Measurements from ENCODE around the gene PIEZO1. TPM values are rescaled to one million over a fixed set of nuclear protein-coding genes. Genes with fewer than 3 reads are reported as not detected.

The PIEZO1 gene
- polyA plus RNA-seq, 1 donor, result 92.9 TPM

DNA sequence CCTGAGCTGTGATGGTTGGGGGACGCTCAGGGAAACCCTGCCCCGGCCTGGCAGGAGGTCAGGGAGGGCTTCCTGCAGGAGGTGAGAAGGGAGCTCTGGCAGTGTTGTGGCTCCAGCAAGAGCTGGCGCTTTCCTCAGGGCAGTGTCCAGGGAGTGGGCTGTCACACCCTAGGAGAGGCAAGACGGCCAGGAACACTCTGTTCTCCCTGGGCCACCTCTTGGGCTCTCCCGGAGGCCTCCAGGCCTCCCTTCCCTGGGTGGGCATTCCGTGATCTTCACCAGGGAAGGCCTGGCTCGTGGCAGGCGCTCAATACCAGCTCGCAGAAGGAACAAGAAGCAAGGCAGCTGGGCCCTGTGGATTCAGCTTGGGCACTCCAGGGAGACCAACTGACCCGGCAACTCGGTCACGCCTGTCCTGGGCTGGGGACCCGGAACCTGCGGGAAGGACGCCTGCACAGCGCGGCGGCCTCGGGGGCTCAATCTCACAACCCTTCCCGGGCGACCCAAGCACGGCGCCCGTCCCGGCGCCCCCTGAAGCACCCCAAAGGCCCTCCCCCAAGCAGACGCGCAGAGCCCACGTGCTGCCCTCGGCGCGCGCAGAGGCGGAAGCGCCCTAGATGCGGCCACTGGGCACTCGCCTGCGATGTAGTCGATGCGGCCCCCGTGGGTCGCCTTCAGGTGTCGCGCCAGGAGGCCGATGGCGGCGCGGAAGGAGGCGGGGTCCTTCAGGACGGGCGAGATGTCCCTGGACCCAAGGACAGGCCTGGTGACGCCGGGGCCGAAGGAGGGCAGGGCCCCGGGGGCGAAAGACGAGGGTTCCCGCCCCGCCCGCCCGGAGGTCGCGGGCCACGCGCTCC lies 26.1 kb upstream of the PIEZO1 start:
- H3K27ac ChIP-seq (ENCODE audit: low read length), result peak overlapping the region; percentile 95
- DNase-seq, result peak; percentile 86 to 92
- peaks cover 2% of the 10 kb centered on the region for H3K9me3 ChIP-seq (ENCODE audit: control insufficient read depth, low read depth, low read length)
- H3K27me3 ChIP-seq (ENCODE audit: control insufficient read depth, insufficient read depth, low read length), result no peaks in the 10 kb centered on the region
- H3K36me3 ChIP-seq (ENCODE audit: control insufficient read depth, insufficient read depth, low read length), result peaks cover 34% of the 10 kb centered on the region
- no CpG with 5 or more reads among the region's 65 CpGs for WGBS (ENCODE audit: insufficient coverage, low lambda C conversion rate)
- H3K4me3 ChIP-seq (ENCODE audit: low read length), result peak overlapping the region; percentile 76
- peaks cover 32% of the 10 kb centered on the region for H3K4me1 ChIP-seq (ENCODE audit: control insufficient read depth, insufficient read depth, low read length)

DNA sequence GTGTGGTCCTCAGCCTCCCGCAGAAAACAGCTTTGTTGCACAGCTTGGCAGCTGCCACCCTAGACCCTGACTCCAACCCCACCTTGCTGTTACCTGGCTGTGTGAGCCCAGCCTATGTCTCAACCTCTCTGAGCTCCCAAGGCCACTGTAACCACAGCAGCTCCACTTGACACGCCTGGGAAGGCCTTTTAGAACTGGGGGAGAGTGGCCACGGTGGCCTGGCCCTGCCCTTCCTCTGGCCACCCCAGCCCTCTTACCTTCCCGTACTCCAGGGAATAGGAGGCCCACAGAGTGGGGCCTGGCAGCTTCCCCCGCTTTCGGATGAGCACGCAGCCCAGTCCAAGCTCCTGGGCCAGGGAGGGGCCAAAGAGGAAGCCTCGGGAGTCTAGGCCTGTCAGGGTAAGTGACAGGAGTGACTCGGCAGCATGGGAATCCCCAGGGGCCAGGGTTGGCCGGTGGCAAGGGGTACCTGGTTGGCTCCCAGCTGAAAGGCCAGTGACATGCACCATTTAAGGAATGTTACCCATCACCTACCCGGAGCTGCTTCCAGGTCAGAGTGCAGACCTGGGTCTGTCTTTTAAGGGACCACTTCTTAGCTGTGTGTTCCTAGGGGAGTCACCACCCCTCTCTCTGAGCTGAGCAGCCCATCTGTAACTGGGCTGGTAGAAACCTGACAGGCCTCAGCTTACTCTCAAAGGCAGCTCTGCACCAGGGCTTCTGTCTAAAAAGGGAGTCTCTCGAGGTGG lies 25.3 kb upstream of the PIEZO1 start:
- peaks cover 2% of the 10 kb centered on the region for H3K9me3 ChIP-seq (ENCODE audit: control insufficient read depth, low read depth, low read length)
- H3K27me3 ChIP-seq (ENCODE audit: control insufficient read depth, insufficient read depth, low read length), result no peaks in the 10 kb centered on the region
- H3K4me3 ChIP-seq (ENCODE audit: low read length), result peak overlapping the region; percentile 76
- WGBS (ENCODE audit: insufficient coverage, low lambda C conversion rate), result no CpG with 5 or more reads among the region's 12 CpGs
- no peak for DNase-seq
- H3K36me3 ChIP-seq (ENCODE audit: control insufficient read depth, insufficient read depth, low read length), result peaks cover 41% of the 10 kb centered on the region
- H3K4me1 ChIP-seq (ENCODE audit: control insufficient read depth, insufficient read depth, low read length), result peaks cover 32% of the 10 kb centered on the region
- H3K27ac ChIP-seq (ENCODE audit: low read length), result peak overlapping the region; percentile 95

DNA sequence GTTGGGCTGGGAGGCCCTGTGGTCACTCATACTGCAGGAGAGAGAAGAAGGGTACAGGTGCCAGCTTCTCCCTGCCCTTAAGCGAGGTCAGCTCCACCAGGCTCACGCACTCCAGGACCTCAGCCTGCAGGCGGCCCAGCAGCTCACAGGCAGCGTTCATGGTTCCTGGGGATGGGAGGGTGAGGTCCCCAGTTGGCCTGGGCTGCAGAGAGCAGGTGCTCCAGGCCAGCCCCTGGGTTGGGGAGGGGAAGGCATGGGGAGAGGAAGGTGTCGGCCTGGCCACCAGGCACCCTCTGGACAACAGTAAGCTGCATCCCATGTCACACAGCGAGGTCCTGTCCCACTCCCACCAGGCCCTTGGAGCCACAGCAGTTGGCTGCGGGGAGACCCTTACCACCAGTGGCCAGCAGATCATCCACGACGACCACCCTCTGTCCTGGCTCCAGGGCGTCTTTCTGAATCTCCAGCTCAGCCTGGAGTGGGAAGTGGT lies 24.7 kb upstream of the PIEZO1 start:
- no CpG with 5 or more reads among the region's 10 CpGs for WGBS (ENCODE audit: insufficient coverage, low lambda C conversion rate)
- Histone ChIP-seq H3K9me3 (ENCODE audit: control insufficient read depth, low read depth, low read length) (peaks cover 4% of the 10 kb centered on the region), H3K4me3 (ENCODE audit: low read length) (no peak overlapping the region), H3K4me1 (ENCODE audit: control insufficient read depth, insufficient read depth, low read length) (peaks cover 38% of the 10 kb centered on the region), H3K36me3 (ENCODE audit: control insufficient read depth, insufficient read depth, low read length) (peaks cover 45% of the 10 kb centered on the region), H3K27me3 (ENCODE audit: control insufficient read depth, insufficient read depth, low read length) (no peaks in the 10 kb centered on the region), H3K27ac (ENCODE audit: low read length) (no peak overlapping the region)
- no peak for DNase-seq

DNA sequence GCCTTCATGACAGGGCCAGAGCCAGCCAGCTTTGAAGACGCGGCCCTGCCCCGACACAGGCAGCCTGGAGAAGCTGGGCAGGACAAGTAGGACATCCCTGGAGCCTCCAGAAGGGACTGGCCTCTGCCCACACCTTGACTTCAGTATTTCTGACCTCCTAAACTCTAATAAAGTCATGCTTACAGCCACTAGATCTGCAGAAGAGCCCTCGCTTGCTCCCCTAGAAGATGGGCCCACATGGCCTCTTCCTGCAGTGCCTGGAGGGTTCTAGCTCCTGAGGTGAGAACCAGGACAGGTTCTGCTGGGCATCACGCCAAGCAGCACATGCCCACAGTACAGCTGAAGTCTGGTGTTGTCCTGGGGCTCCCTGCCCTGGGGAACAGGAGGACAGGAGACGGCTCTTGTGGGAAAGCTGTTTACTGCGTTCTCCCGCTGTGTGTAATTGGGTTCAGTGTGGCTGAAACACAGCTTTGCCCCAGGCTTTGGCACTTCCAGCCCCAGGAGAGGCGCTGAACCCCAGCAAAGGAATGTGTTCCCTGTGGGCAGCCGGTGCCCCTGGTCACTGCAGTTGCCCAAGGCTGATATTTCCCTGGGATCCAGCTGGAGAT lies 24.2 kb upstream of the PIEZO1 start:
- DNase-seq, result no peak
- no CpG with 5 or more reads among the region's 10 CpGs for WGBS (ENCODE audit: insufficient coverage, low lambda C conversion rate)
- H3K4me3 ChIP-seq (ENCODE audit: low read length), result no peak overlapping the region
- no peaks in the 10 kb centered on the region for H3K27me3 ChIP-seq (ENCODE audit: control insufficient read depth, insufficient read depth, low read length)
- H3K4me1 ChIP-seq (ENCODE audit: control insufficient read depth, insufficient read depth, low read length), result peaks cover 44% of the 10 kb centered on the region
- H3K27ac ChIP-seq (ENCODE audit: low read length), result no peak overlapping the region
- H3K9me3 ChIP-seq (ENCODE audit: control insufficient read depth, low read depth, low read length), result peaks cover 7% of the 10 kb centered on the region
- peaks cover 45% of the 10 kb centered on the region for H3K36me3 ChIP-seq (ENCODE audit: control insufficient read depth, insufficient read depth, low read length)

DNA sequence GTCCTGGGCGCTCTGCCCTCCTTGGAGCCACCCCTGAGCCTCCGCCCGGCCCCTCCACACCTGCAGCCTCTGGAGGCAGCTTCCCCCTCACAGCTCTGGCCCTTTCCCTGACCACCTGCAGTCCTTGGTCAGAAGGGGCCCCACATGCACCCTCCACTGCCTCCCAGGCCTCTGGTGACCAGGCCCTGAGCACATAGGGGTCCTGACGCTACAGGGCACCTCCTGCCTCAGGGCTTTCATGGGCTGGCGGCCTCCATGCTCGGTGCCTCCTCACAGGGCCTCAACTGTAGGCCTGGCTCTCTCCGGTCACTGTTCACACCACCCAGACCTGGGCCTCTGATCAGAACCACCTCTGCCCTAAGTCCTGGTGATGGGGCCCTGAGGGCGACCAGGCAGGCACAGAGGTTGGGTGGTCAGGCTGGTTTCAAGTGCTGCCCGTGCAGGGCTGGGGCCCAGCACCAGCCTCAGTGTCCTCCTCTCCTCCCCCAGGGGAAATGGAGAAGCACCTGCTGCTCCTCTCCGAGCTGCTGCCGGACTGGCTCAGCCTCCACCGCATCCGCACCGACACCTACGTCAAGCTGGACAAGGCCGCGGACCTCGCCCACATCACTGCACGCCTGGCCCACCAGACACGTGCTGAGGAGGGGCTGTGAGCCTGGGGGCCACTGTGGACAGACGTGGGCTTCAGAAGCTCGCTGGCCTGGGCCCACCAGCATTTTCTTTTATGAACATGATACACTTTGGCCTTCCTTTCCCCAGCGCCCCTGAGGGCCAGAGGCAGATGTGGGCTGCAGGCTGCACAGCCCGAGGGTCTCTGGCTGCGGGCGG lies 22.8 kb upstream of the PIEZO1 start:
- no CpG with 5 or more reads among the region's 26 CpGs for WGBS (ENCODE audit: insufficient coverage, low lambda C conversion rate)
- Histone ChIP-seq H3K36me3 (ENCODE audit: control insufficient read depth, insufficient read depth, low read length) (peaks cover 45% of the 10 kb centered on the region), H3K4me3 (ENCODE audit: low read length) (no peak overlapping the region), H3K4me1 (ENCODE audit: control insufficient read depth, insufficient read depth, low read length) (peaks cover 34% of the 10 kb centered on the region), H3K27me3 (ENCODE audit: control insufficient read depth, insufficient read depth, low read length) (no peaks in the 10 kb centered on the region), H3K9me3 (ENCODE audit: control insufficient read depth, low read depth, low read length) (peaks cover 5% of the 10 kb centered on the region), H3K27ac (ENCODE audit: low read length) (no peak overlapping the region)
- no peak for DNase-seq

DNA sequence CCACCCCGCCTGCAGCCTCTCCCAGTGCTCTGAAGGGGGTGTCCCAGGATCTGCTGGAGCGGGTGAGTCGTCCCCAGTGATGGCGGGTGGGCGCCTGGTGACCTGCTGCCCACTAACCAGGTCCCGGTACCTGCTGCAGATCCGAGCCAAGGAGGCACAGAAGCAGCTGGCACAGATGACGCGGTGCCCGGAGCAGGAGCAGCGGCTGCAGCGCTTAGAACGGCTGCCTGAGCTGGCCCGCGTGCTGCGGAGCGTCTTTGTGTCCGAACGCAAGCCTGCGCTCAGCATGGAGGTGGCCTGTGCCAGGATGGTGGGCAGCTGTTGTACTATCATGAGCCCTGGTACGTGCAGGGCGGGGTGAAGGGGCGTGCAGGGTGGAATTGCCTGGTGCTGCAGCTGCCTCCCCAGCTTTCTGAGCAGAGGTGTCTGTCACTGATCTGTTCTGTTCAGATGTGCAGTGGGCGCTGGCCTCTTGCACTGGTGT lies 22.2 kb upstream of the PIEZO1 start:
- no peak for DNase-seq
- Histone ChIP-seq H3K27me3 (ENCODE audit: control insufficient read depth, insufficient read depth, low read length) (no peaks in the 10 kb centered on the region), H3K9me3 (ENCODE audit: control insufficient read depth, low read depth, low read length) (peaks cover 5% of the 10 kb centered on the region), H3K4me1 (ENCODE audit: control insufficient read depth, insufficient read depth, low read length) (peaks cover 28% of the 10 kb centered on the region), H3K27ac (ENCODE audit: low read length) (no peak overlapping the region), H3K36me3 (ENCODE audit: control insufficient read depth, insufficient read depth, low read length) (peaks cover 45% of the 10 kb centered on the region), H3K4me3 (ENCODE audit: low read length) (no peak overlapping the region)
- no CpG with 5 or more reads among the region's 24 CpGs for WGBS (ENCODE audit: insufficient coverage, low lambda C conversion rate)

DNA sequence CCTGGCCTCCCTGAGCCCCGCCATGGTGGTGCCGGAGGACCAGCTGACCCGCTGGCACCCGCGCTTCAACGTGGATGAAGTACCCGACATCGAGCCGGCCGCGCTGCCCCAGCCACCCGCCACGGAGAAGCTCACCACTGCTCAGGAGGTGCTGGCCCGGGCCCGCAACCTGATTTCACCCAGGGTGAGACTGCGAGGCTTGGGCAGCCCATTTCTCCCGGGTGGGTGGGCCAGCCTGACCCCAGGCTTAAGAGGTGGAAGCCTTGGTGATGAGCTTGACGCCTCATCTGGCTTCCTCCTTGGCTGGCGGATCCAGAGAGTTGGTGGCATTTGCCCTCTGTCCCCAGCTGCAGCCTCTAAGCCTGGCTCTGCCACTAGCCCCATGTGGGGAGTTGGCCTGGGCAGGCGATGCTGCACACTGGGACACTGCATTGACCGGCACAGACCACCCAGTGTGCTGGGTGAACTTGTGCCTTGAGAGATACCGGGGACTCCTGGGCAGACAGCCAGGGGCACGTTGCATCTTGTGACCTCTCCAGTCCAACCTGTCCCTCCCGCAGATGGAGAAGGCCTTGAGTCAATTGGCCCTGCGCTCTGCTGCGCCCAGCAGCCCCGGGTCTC lies 21.6 kb upstream of the PIEZO1 start:
- WGBS (ENCODE audit: insufficient coverage, low lambda C conversion rate), result no CpG with 5 or more reads among the region's 27 CpGs
- Histone ChIP-seq H3K27me3 (ENCODE audit: control insufficient read depth, insufficient read depth, low read length) (no peaks in the 10 kb centered on the region), H3K27ac (ENCODE audit: low read length) (no peak overlapping the region), H3K9me3 (ENCODE audit: control insufficient read depth, low read depth, low read length) (peaks cover 5% of the 10 kb centered on the region), H3K36me3 (ENCODE audit: control insufficient read depth, insufficient read depth, low read length) (peaks cover 45% of the 10 kb centered on the region), H3K4me3 (ENCODE audit: low read length) (no peak overlapping the region), H3K4me1 (ENCODE audit: control insufficient read depth, insufficient read depth, low read length) (peaks cover 28% of the 10 kb centered on the region)
- no peak for DNase-seq

DNA sequence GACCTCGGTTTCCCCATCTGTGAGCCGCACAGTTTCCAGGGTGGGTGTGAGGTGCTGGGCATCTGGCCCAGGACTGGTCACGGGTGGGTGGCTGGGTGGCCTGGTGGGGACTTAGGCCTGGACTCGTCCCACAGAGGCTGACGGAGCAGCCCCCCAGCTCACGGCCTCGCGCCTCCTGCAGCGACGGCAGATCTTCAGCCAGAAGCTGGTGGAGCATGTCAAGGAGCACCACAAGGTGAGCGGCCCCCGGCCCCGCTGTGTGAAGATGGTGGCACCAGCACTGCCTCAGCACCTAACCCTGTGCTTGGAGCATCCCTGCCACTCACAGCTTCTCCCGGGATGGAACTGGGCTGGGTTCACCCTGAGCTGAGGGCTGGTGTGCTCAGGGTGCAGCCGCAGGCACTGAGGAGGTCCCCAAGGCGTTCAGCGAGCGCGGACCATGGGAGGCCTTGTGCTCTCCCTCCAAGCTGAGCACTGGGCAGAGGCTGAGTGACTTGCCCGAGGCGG lies 20.9 kb upstream of the PIEZO1 start:
- no peak overlapping the region for H3K27ac ChIP-seq (ENCODE audit: low read length)
- no peak overlapping the region for H3K4me3 ChIP-seq (ENCODE audit: low read length)
- WGBS (ENCODE audit: insufficient coverage, low lambda C conversion rate), result no CpG with 5 or more reads among the region's 21 CpGs
- DNase-seq, result no peak
- peaks cover 26% of the 10 kb centered on the region for H3K4me1 ChIP-seq (ENCODE audit: control insufficient read depth, insufficient read depth, low read length)
- no peaks in the 10 kb centered on the region for H3K27me3 ChIP-seq (ENCODE audit: control insufficient read depth, insufficient read depth, low read length)
- peaks cover 45% of the 10 kb centered on the region for H3K36me3 ChIP-seq (ENCODE audit: control insufficient read depth, insufficient read depth, low read length)
- peaks cover 5% of the 10 kb centered on the region for H3K9me3 ChIP-seq (ENCODE audit: control insufficient read depth, low read depth, low read length)

DNA sequence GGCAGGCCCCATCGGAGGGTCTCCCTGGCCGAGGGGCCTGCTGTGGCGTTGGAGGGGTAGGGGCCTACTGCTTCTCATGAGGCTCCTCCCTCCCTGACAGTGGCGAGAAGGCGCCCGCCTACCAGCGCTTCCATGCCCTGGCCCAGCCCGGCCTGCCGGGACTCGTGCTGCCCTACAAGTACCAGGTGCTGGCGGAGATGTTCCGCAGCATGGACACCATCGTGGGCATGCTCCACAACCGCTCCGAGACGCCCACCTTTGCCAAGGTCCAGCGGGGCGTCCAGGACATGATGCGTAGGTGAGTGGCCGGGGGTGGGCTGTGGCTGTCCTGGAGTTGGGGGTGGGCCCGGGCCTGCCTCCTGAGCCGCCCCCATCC lies 20.3 kb upstream of the PIEZO1 start:
- Histone ChIP-seq H3K4me1 (ENCODE audit: control insufficient read depth, insufficient read depth, low read length) (peaks cover 20% of the 10 kb centered on the region), H3K9me3 (ENCODE audit: control insufficient read depth, low read depth, low read length) (peaks cover 5% of the 10 kb centered on the region), H3K27ac (ENCODE audit: low read length) (no peak overlapping the region), H3K27me3 (ENCODE audit: control insufficient read depth, insufficient read depth, low read length) (no peaks in the 10 kb centered on the region), H3K4me3 (ENCODE audit: low read length) (peak overlapping the region; percentile 68), H3K36me3 (ENCODE audit: control insufficient read depth, insufficient read depth, low read length) (peaks cover 45% of the 10 kb centered on the region)
- WGBS (ENCODE audit: insufficient coverage, low lambda C conversion rate), result no CpG with 5 or more reads among the region's 22 CpGs
- no peak for DNase-seq
